ENCODE data around the gene IQCH.

The IQCH gene

DNA sequence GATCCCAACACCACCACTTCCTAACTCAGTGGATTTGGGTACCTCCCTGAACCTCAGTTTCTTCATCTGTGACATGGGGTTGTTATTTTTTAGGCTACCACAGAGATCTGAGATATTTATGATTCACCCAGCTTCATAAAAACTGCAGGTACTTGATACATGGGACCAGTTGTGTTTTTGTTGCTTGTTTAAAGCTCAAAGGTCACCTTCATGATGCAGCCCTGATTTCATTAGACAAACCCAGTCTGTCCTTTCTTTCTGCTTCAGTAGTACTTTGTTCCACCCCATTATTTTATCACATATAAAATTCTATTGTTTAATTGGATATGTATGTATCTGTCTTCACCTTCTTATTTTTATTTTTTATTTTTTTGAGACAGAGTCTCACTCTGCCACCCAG lies 208.9 kb downstream of the IQCH start:
- Histone ChIP-seq H3K27me3 (ENCODE audit: insufficient read depth, low read depth, severe bottlenecking) (no peaks in the 10 kb centered on the region), H3K27ac (no peak overlapping the region), H3K9me3 (ENCODE audit: severe bottlenecking) (no peaks in the 10 kb centered on the region), H3K4me3 (ENCODE audit: low read depth, low read length) (no peak overlapping the region), H3K36me3 (no peaks in the 10 kb centered on the region)
- TF ChIP-seq, protein P1, sequence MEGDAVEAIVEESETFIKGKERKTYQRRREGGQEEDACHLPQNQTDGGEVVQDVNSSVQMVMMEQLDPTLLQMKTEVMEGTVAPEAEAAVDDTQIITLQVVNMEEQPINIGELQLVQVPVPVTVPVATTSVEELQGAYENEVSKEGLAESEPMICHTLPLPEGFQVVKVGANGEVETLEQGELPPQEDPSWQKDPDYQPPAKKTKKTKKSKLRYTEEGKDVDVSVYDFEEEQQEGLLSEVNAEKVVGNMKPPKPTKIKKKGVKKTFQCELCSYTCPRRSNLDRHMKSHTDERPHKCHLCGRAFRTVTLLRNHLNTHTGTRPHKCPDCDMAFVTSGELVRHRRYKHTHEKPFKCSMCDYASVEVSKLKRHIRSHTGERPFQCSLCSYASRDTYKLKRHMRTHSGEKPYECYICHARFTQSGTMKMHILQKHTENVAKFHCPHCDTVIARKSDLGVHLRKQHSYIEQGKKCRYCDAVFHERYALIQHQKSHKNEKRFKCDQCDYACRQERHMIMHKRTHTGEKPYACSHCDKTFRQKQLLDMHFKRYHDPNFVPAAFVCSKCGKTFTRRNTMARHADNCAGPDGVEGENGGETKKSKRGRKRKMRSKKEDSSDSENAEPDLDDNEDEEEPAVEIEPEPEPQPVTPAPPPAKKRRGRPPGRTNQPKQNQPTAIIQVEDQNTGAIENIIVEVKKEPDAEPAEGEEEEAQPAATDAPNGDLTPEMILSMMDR (IDR thresholded peaks at IDR 0.05; ENCODE audit: low read depth, low read length): no peak
- no peak for DNase-seq

DNA sequence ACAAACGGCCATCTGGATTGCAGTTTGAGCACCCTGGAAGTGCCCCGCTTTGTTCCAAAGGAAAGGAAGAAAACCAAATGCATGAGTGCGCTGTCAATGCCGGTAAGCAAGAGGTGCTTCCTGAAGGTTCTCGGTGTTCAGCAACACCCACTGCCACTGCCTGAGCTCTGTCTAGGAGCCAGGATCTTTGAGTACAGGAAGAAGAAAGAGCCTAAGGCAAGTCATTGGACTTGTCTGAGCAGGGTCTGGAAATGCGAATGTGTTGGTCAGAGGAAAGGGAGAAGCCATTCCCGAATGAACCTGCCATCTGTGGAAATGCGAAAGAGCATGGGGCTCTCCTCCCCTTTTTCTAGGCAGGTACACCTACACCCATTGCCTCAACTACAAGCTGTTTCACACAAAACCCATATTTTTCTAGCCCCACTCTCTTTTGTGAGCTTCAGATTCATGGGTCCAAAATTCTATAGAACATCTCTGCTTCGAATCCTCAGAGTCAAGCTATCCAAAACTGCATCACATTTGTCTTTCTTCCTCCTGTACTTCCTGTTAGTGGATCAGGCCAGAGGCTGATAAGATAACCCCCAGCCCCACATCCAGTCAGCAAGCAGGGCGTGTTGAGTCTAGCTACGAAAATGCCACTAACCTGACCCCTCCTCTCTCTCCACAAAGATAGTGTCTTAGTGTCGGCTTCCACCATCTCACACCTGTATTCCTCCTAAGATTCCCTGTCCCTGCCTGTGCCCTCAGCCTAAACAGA lies 210.8 kb downstream of the IQCH start:
- no peak for DNase-seq
- H3K36me3 ChIP-seq: no peaks in the 10 kb centered on the region
- H3K4me3 ChIP-seq (ENCODE audit: low read depth, low read length): no peak overlapping the region
- H3K9me3 ChIP-seq (ENCODE audit: severe bottlenecking): no peaks in the 10 kb centered on the region
- TF ChIP-seq, protein P1 (IDR thresholded peaks at IDR 0.05; ENCODE audit: low read depth, low read length): no peak
- H3K27me3 ChIP-seq (ENCODE audit: insufficient read depth, low read depth, severe bottlenecking): no peaks in the 10 kb centered on the region
- H3K27ac ChIP-seq: no peak overlapping the region

DNA sequence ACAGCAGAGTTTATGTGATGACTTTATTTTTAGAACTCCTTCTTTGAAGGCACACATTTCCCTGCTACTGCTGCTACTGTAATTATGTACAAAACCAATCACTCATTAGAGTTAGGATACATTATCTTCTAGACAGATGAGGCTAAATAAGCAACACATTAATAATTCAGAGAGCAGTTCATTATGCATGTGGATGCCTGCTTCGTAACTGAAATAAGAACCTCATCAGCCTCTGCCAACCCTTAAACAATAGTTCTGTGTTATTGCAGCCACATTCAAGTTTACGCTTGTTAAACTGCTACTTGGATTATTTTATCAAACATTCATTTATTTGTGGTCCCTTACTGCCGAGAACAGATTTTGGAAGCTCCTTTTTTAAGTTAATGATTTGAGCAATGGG lies 213.8 kb downstream of the IQCH start:
- Histone ChIP-seq H3K27ac (no peak overlapping the region), H3K4me3 (ENCODE audit: low read depth, low read length) (no peak overlapping the region), H3K9me3 (ENCODE audit: severe bottlenecking) (no peaks in the 10 kb centered on the region), H3K27me3 (ENCODE audit: insufficient read depth, low read depth, severe bottlenecking) (no peaks in the 10 kb centered on the region), H3K36me3 (no peaks in the 10 kb centered on the region)
- DNase-seq: no peak
- TF ChIP-seq, protein P1 (IDR thresholded peaks at IDR 0.05; ENCODE audit: low read depth, low read length): no peak

DNA sequence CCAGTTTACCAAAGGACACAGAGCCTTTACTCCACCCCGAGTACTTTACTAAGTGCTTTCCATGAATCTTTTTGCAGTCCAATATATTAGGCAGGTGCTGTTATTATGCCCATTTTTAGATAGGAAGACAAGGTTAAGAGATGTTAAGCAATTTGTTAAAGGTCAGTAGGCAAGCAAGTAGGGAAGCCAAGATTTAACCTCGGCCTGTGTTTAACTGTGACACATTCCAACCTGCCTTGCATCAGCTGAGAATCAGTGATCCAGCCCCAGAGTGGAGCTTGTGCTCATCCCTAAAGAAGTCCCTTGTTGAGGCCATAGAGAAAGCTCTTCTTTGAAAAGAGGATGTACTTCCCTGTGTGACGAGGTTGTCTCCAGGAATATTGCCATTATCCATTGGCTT lies 215.1 kb downstream of the IQCH start:
- Histone ChIP-seq H3K27me3 (ENCODE audit: insufficient read depth, low read depth, severe bottlenecking) (no peaks in the 10 kb centered on the region), H3K27ac (no peak overlapping the region), H3K9me3 (ENCODE audit: severe bottlenecking) (no peaks in the 10 kb centered on the region), H3K36me3 (no peaks in the 10 kb centered on the region), H3K4me3 (ENCODE audit: low read depth, low read length) (no peak overlapping the region)
- no peak for DNase-seq
- TF ChIP-seq, protein P1 (IDR thresholded peaks at IDR 0.05; ENCODE audit: low read depth, low read length): no peak

DNA sequence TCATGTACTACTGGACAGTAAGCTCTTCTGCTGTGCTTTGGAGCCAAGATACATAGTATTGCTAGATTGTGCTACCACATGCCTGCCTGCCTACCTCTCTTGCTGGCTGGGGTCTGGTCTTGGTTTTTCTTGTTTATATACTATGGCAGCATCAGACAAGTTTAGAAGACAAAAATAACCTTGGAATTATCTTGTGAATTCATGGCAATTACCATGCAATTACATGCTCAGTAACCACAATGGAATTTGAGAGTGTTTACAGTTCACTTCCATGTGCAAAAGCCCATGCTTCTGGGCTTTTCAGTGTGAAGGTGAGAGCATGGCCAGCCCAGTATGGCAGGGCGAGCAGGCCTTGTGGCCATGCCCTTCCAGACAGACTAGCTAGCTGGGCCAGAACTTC lies 218.4 kb downstream of the IQCH start:
- no peaks in the 10 kb centered on the region for H3K9me3 ChIP-seq (ENCODE audit: severe bottlenecking)
- H3K27ac ChIP-seq: no peak overlapping the region
- no peak for DNase-seq
- no peak overlapping the region for H3K4me3 ChIP-seq (ENCODE audit: low read depth, low read length)
- no peaks in the 10 kb centered on the region for H3K27me3 ChIP-seq (ENCODE audit: insufficient read depth, low read depth, severe bottlenecking)
- H3K36me3 ChIP-seq: no peaks in the 10 kb centered on the region
- TF ChIP-seq, protein P1 (IDR thresholded peaks at IDR 0.05; ENCODE audit: low read depth, low read length): no peak
